HEK293 (cell line): ENCODE measurements around the gene TBX6.
A peak's percentile ranks its signal among the peaks of the same experiment; 100 is the strongest.

ENCODE experiments used
- BCL11B ChIP-seq: fragments of 450-650 bp; formaldehyde crosslinking; IDR thresholded peaks from 2 replicates; pipeline ENCODE4 v1.5.1; 2016; ENCODE audit warnings: low read depth, missing biosample characterization, missing genetic modification characterization
- FEZF1 ChIP-seq: fragments of 450-650 bp; formaldehyde crosslinking; IDR thresholded peaks from 2 replicates; pipeline ENCODE4 v1.5.1; 2016; ENCODE audit warnings: missing biosample characterization, missing genetic modification characterization
- GLIS2 ChIP-seq: fragments of 450-650 bp; formaldehyde crosslinking; IDR thresholded peaks from 2 replicates; pipeline ENCODE4 v1.5.1; 2016; ENCODE audit warnings: missing biosample characterization, missing genetic modification characterization
- INSM2 ChIP-seq: fragments of 450-650 bp; formaldehyde crosslinking; IDR thresholded peaks from 2 replicates; pipeline ENCODE4 v1.5.1; 2016; ENCODE audit warnings: missing biosample characterization, missing genetic modification characterization
- KLF17 ChIP-seq: fragments of 450-650 bp; formaldehyde crosslinking; IDR thresholded peaks from 2 replicates; pipeline ENCODE4 v1.5.1; 2016; ENCODE audit warnings: missing biosample characterization, missing genetic modification characterization
- KLF9 ChIP-seq: fragments of 450-650 bp; formaldehyde crosslinking; IDR thresholded peaks from 2 replicates; pipeline ENCODE4 v1.5.1; 2016; ENCODE audit warnings: missing biosample characterization, missing genetic modification characterization, low read depth
- RBAK ChIP-seq: fragments of 450-650 bp; formaldehyde crosslinking; IDR thresholded peaks from 2 replicates; pipeline ENCODE4 v1.5.1; 2016; ENCODE audit warnings: missing biosample characterization, missing genetic modification characterization
- SP7 ChIP-seq: fragments of 450-650 bp; formaldehyde crosslinking; IDR thresholded peaks from 2 replicates; pipeline ENCODE4 v1.5.1; 2016; ENCODE audit warnings: missing biosample characterization, missing genetic modification characterization
- ZBTB49 ChIP-seq: fragments of 450-650 bp; formaldehyde crosslinking; IDR thresholded peaks from 2 replicates; pipeline ENCODE4 v1.5.1; 2016; ENCODE audit warnings: missing biosample characterization, missing genetic modification characterization, low read depth
- ZNF121 ChIP-seq: fragments of 450-650 bp; formaldehyde crosslinking; IDR thresholded peaks from 2 replicates; pipeline ENCODE4 v1.5.1; 2016; ENCODE audit warnings: missing biosample characterization, missing genetic modification characterization
- ZNF140 ChIP-seq: fragments of 450-650 bp; formaldehyde crosslinking; IDR thresholded peaks from 2 replicates; pipeline ENCODE4 v1.5.1; 2016; ENCODE audit warnings: missing biosample characterization, missing genetic modification characterization
- ZNF148 ChIP-seq: fragments of 450-650 bp; formaldehyde crosslinking; IDR thresholded peaks from 2 replicates; pipeline ENCODE4 v1.5.0; 2017; ENCODE audit warnings: missing biosample characterization, missing genetic modification characterization, borderline replicate concordance
- ZNF157 ChIP-seq: fragments of 450-650 bp; formaldehyde crosslinking; IDR thresholded peaks from 2 replicates; pipeline ENCODE4 v1.5.1; 2016; ENCODE audit warnings: missing biosample characterization, missing genetic modification characterization
- ZNF280D ChIP-seq: fragments of 450-650 bp; formaldehyde crosslinking; IDR thresholded peaks from 2 replicates; pipeline ENCODE4 v1.5.1; 2016; ENCODE audit warnings: missing biosample characterization, missing genetic modification characterization
- ZNF404 ChIP-seq: fragments of 450-650 bp; formaldehyde crosslinking; IDR thresholded peaks from 2 replicates; pipeline ENCODE4 v1.5.1; 2017; ENCODE audit warnings: missing biosample characterization, missing genetic modification characterization
- ZNF416 ChIP-seq: fragments of 450-650 bp; formaldehyde crosslinking; IDR thresholded peaks from 2 replicates; pipeline ENCODE4 v1.5.1; 2016; ENCODE audit warnings: missing biosample characterization, missing genetic modification characterization
- ZNF433 ChIP-seq: fragments of 450-650 bp; formaldehyde crosslinking; IDR thresholded peaks from 2 replicates; pipeline ENCODE4 v1.5.1; 2016; ENCODE audit warnings: missing biosample characterization, missing genetic modification characterization, low read depth
- ZNF488 ChIP-seq: fragments of 450-650 bp; formaldehyde crosslinking; IDR thresholded peaks from 2 replicates; pipeline ENCODE4 v1.5.1; 2016; ENCODE audit warnings: missing biosample characterization, missing genetic modification characterization
- ZNF529 ChIP-seq: fragments of 450-650 bp; formaldehyde crosslinking; IDR thresholded peaks from 2 replicates; pipeline ENCODE4 v1.5.1; 2017; ENCODE audit warnings: missing genetic modification characterization, missing biosample characterization; ENCODE audit not compliant: insufficient replicate concordance
- ZNF544 ChIP-seq: fragments of 450-650 bp; formaldehyde crosslinking; IDR thresholded peaks from 2 replicates; pipeline ENCODE4 v1.5.0; 2017; ENCODE audit warnings: missing biosample characterization, missing genetic modification characterization
- ZNF585B ChIP-seq: fragments of 450-650 bp; formaldehyde crosslinking; IDR thresholded peaks from 2 replicates; pipeline ENCODE4 v1.5.1; 2016; ENCODE audit warnings: missing biosample characterization, missing genetic modification characterization
- ZNF610 ChIP-seq: fragments of 450-650 bp; formaldehyde crosslinking; IDR thresholded peaks from 2 replicates; pipeline ENCODE4 v1.5.1; 2016; ENCODE audit warnings: missing biosample characterization, missing genetic modification characterization, borderline replicate concordance
- ZNF658 ChIP-seq: fragments of 450-650 bp; formaldehyde crosslinking; IDR thresholded peaks from 2 replicates; pipeline ENCODE4; 2016; ENCODE audit warnings: missing biosample characterization, missing genetic modification characterization
- ZNF701 ChIP-seq: fragments of 450-650 bp; formaldehyde crosslinking; IDR thresholded peaks from 2 replicates; pipeline ENCODE4 v1.5.1; 2016; ENCODE audit warnings: missing biosample characterization, missing genetic modification characterization
- ZNF747 ChIP-seq: fragments of 450-650 bp; formaldehyde crosslinking; IDR thresholded peaks from 2 replicates; pipeline ENCODE4 v1.5.1; 2016; ENCODE audit warnings: missing biosample characterization, missing genetic modification characterization
- ZNF768 ChIP-seq: fragments of 450-650 bp; formaldehyde crosslinking; IDR thresholded peaks from 2 replicates; pipeline ENCODE4 v1.5.1; 2018; ENCODE audit warnings: missing biosample characterization, mild to moderate bottlenecking, missing genetic modification characterization
- ZNF830 ChIP-seq: fragments of 450-650 bp; IDR thresholded peaks from 2 replicates; pipeline ENCODE4 v1.5.0; 2018; ENCODE audit warnings: missing biosample characterization, missing genetic modification characterization, low read depth, mild to moderate bottlenecking, moderate library complexity
- ZNF837 ChIP-seq: fragments of 450-650 bp; formaldehyde crosslinking; IDR thresholded peaks from 2 replicates; pipeline ENCODE4 v1.5.1; 2016; ENCODE audit warnings: missing biosample characterization, missing genetic modification characterization

TBX6 gene

GRCh38 chr16:30052671-30053372 is 38.9 kb downstream of the TBX6 start (continued):
- TF ChIP-seq FEZF1 (tag by site-specific recombination) (no peak; the same call in 1 of the 2 replicates), ZNF830 (no peak), ZNF747 (tag by site-specific recombination) (no peak), GLIS2 (tag by site-specific recombination) (0 out of 2 replicates have a peak, but pooled peaks have one; percentile 21), ZNF585B (tag by site-specific recombination) (0 out of 2 replicates have a peak, but pooled peaks have one; percentile 6), ZNF529 (no peak), ZNF610 (tag by site-specific recombination) (peak; percentile 88), ZNF280D (no peak), ZNF658 (tag by site-specific recombination) (no peak), ZNF121 (tag by site-specific recombination) (peak; percentile 92), ZNF544 (tag by site-specific recombination) (no peak), INSM2 (tag by site-specific recombination) (peak; percentile 97), ZNF148 (no peak), ZNF157 (tag by site-specific recombination) (no peak), BCL11B (tag by site-specific recombination) (peak; percentile 11; the same call in 1 of the 2 replicates), ZNF433 (tag by site-specific recombination) (peak; percentile 99; the same call in 1 of the 2 replicates), SP7 (peak; percentile 91), ZNF404 (tag by site-specific recombination) (peak; percentile 98), ZBTB49 (tag by site-specific recombination) (no peak), RBAK (tag by site-specific recombination) (peak; percentile 84), KLF17 (peak; percentile 98), KLF9 (peak; percentile 92), ZNF488 (tag by site-specific recombination) (peak; percentile 20; the same call in 1 of the 2 replicates), ZNF768 (tag by site-specific recombination) (no peak), ZNF140 (tag by site-specific recombination) (peak; percentile 97; the same call in 1 of the 2 replicates), ZNF701 (no peak), ZNF416 (tag by site-specific recombination) (no peak), ZNF837 (tag by site-specific recombination) (no peak)
